RPMI7951 (cell line): Measurements from ENCODE around the gene CEACAM7. TPM values are rescaled to one million over a fixed set of nuclear protein-coding genes. Genes with fewer than 3 reads are reported as not detected.
"Not testable (repeated sequence)": the region's sequence is repeated elsewhere in the genome, so short reads cannot be mapped to it uniquely, and the experiment has no call there.

Experiments
- DNase-seq: peaks from one replicate; pipeline ENCODE4 v3.0.0-alpha.2; 2012; ENCODE audit warnings: low read depth
- total RNA-seq: library from RNA; depleted of rRNA; stranded (reverse); fragments of >200 nt; shearing (Covaris generic); gene quantifications from 2 replicates; pipeline ENCODE4 v1.2.3, GENCODE V29; 2014; rRNA removed

CEACAM7 gene
- total RNA-seq = not detected in 2 replicates

- no peak for DNase-seq
Measured at GRCh38 chr19:41688098-41688497, at the start of gene CEACAM7. Gene CEACAM7 (minus strand): TSS chr19:41688270. CDS start chr19:41688165, 105 bp downstream.

DNA sequence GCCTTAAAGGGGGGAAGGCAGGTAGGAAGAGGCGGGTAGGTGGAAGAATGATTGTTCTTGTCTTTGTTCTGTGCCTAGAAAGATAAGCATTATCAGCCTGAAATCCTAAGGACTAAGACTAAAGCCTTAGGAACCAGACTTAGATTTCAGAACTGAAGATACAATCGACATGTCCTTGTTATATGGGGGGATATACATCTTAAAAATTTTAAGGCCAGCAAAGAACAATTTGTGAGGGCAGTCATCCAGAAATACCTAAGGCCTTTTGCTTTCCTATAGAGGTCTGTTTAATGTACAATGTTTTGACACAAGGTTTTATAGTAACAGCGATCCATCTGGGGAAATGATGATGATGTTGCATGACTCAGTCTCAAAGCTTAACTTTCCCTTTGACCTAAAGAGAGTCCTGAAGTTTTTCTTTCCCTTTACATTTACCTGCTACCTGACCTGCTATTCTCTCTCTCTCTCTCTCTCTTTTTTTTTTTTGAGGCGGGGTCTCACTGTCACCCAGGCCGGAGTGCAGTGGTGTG, 47.1 kb upstream of the CEACAM7 start:
- no peak for DNase-seq

GRCh38 chr19:41734585-41734984, 46.5 kb upstream of the CEACAM7 start:
- no peak for DNase-seq

GRCh38 chr19:41734156-41734555, 46.1 kb upstream of the CEACAM7 start:
- DNase-seq = no peak

DNA sequence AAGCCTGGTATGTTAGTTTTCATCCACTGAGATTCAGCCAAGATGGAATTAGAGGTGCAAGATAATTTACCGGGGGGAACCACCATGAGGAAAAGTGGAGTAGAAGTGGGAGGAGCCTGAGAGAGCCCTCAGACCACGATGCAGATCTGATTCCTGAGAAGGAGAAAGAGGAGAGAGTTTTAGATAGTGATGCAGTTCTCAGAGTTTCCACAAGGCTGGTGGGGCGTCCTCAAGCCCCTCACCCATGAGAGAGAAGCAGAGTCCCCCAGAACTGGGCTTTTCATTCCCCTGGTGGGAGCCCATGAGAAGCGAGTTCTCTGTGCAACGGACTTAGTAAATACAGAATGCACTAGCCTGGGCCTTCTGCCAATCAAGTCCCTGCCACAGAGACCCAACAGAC, 38.4 kb upstream of the CEACAM7 start:
- no peak for DNase-seq

GRCh38 chr19:41720103-41720502, 32.0 kb upstream of the CEACAM7 start:
- no peak for DNase-seq

- DNase-seq = no peak
Measured at GRCh38 chr19:41718761-41719160, 30.7 kb upstream of the CEACAM7 start.

DNA sequence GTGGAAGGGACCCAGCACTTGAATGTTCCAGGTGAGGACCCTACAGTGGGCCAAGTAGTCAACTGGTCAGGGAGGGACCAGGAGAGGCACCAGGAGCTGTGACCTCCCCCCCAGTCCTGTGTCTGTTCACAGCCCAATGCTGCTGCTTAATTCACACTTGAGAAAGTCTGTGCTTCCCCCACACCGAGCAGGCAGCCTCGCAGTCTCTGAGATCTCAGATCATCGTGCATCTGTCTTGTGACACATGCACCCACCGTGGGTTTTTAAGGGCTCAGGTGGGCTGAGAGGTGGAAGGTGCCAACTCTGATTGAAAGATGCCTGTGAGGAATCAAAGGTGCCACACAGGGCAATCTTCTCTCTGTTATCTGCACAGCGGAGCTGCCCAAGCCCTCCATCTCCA, 26.5 kb upstream of the CEACAM7 start:
- no peak for DNase-seq

DNA sequence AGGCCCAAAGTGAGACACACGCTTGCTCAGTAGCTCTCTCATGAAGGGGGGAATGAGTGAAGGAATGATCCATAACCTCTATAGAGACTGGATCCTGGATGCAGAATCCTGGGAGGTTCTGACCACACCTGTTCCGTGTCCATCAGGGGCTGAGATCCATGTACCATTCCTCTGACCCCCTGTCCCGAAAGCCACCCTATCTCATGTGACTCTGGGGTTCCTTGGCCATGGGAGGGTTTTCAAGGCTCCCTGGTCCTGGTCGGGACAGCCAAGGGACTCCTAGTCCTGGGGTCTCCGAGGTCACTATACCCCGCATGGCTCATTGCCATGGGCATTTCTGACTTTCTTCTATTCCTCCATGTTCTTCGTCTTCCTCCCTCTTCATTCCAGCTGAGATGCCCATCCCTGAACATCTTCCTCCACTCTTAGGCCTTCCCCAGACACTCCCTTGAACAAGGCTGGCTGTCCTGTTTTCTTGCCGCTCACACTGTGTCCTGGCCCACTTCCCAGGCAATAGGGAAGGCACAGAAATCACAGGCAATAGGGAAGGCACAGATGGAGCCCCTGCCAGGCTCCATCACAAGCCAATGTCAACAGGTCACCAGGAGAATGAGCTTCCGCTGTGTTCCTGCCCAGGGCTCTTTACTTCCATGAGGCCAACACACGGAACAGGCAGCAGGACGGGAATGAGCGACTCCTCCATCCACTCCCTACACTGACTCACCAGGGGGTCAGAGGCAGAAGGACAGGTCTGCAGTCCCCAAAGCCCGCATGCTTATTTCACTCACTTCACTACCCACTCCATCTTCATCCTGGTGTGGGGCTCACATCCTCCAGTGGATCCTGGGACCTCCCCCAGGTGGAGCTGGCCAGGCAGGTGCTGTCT, 23.5 kb upstream of the CEACAM7 start:
- DNase-seq = no peak

DNA sequence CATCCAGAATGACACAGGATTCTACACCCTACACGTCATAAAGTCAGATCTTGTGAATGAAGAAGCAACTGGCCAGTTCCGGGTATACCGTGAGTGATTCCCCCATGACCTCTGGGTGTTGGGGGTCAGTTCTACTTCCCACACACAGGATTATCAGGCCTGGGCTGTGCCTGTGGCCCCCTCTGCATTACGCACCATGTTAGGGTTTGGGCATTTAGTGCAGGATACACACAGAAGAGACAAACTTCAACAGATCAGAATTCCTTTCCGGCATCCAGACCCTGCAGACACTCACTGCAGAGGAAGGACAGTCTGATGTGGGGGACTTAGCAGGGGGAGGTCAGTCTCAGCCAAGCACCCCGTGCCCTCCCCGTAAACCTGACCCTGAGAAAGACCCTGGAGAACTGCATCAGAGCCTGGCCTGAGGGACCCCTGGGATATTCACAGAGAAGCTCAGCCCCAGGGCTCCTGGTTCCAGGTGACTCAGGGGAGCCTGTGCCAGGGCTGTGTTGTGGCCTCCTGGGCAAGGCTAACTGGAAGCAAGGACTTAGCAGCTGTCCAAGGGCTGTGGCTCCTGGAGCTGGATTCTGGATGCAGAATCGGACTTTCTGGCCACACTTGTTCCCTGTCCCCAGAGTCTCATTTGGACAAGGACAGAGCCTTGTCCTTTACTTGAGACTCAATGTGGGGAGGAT, 22.0 kb upstream of the CEACAM7 start:
- no peak for DNase-seq

DNA sequence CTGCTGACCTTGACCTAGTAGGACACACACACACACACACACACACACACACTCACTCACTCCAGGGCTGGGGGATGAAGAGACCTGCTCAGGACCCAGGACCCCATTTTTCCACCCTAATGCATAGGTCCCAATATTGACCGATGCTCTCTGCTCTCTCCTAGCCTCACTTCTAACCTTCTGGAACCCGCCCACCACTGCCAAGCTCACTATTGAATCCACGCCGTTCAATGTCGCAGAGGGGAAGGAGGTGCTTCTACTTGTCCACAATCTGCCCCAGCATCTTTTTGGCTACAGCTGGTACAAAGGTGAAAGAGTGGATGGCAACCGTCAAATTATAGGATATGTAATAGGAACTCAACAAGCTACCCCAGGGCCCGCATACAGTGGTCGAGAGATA, 21.4 kb upstream of the CEACAM7 start:
- DNase-seq = not testable (repeated sequence)

DNA sequence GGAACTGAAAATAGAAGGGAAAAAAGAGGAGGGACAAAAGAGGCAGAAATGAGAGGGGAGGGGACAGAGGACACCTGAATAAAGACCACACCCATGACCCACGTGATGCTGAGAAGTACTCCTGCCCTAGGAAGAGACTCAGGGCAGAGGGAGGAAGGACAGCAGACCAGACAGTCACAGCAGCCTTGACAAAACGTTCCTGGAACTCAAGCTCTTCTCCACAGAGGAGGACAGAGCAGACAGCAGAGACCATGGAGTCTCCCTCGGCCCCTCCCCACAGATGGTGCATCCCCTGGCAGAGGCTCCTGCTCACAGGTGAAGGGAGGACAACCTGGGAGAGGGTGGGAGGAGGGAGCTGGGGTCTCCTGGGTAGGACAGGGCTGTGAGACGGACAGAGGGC, 20.4 kb upstream of the CEACAM7 start, which contains the start of gene CEACAM5:
Gene CEACAM5, plus strand, starts transcription at position 146 of the 400 bp plus-strand sequence. Its CDS starts 106 bp downstream, at position 252.
- DNase-seq = no peak

DNA sequence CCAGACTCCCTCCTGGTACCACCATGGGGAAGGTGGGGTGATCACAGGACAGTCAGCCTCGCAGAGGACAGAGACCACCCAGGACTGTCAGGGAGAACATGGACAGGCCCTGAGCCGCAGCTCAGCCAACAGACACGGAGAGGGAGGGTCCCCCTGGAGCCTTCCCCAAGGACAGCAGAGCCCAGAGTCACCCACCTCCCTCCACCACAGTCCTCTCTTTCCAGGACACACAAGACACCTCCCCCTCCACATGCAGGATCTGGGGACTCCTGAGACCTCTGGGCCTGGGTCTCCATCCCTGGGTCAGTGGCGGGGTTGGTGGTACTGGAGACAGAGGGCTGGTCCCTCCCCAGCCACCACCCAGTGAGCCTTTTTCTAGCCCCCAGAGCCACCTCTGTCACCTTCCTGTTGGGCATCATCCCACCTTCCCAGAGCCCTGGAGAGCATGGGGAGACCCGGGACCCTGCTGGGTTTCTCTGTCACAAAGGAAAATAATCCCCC, 19.9 kb upstream of the CEACAM7 start:
- no peak for DNase-seq

- no peak for DNase-seq
Measured at GRCh38 chr19:41707502-41707812, 19.4 kb upstream of the CEACAM7 start.

- peak; percentile 32 for DNase-seq
Measured at GRCh38 chr19:41706741-41707501, 18.9 kb upstream of the CEACAM7 start.

GRCh38 chr19:41705393-41706174, 17.5 kb upstream of the CEACAM7 start:
- DNase-seq = peak; percentile 16

- DNase-seq = no peak
Measured at GRCh38 chr19:41703602-41704293, 15.7 kb upstream of the CEACAM7 start.

- DNase-seq = peak; percentile 68
Measured at GRCh38 chr19:41702171-41702651, 14.1 kb upstream of the CEACAM7 start.

- DNase-seq = no peak
Measured at GRCh38 chr19:41701401-41702075, 13.5 kb upstream of the CEACAM7 start.
